MM.1S (cell line): ENCODE measurements around the gene ZGPAT.

Experiments
- CTCF ChIP-seq: fragments of 300-600 bp; sonication (generic); IDR thresholded peaks from 2 replicates; pipeline ENCODE4 v1.5.1; 2016; ENCODE audit warnings: antibody characterized with exemption, low read length, mixed read lengths
- EZH2 ChIP-seq: fragments of 300-600 bp; sonication (generic); optimal IDR thresholded peaks from 2 replicates; pipeline ENCODE3; 2017; ENCODE audit warnings: low read depth, mild to moderate bottlenecking, antibody characterized with exemption, low read length, mixed read lengths
- EZH2phosphoT487 ChIP-seq: fragments of 300-600 bp; sonication (generic); IDR thresholded peaks from 2 replicates; pipeline ENCODE4 v1.6.1; 2018; ENCODE audit warnings: antibody characterized with exemption, low read length

- TF ChIP-seq CTCF (no peak), EZH2 (no peak), EZH2phosphoT487 (no peak)
These were observed 39.0 kb downstream of the ZGPAT start for GRCh38 chr20:63746751-63747315.
